Thyroid gland (tissue), 4 donors: ENCODE measurements around the gene NXNL2.

Source experiments
- CTCF ChIP-seq, 6 experiments: fragments of 200-600 bp in 3 of 6; fragments of 450-650 bp in 3 of 6; sonication (generic) in 3 of 6; IDR thresholded peaks; one replicate each; pipeline ENCODE4 v1.5.1; 2016 to 2019; ENCODE audit warnings: antibody characterized with exemption in 6 of 6, mild to moderate bottlenecking in 2 of 6, inconsistent platforms in 1 of 6, moderate library complexity in 1 of 6
- POLR2A ChIP-seq, 2 donors: fragments of 450-650 bp; IDR thresholded peaks; one replicate each; pipeline ENCODE4 v1.6.1; 2017; ENCODE audit warnings: antibody characterized with exemption in 2 of 2, mild to moderate bottlenecking in 2 of 2, moderate library complexity in 1 of 2

- TF ChIP-seq CTCF (IDR thresholded peaks at IDR 0.05) (no peak), POLR2A (IDR thresholded peaks at IDR 0.05) (no peak)
Observed at GRCh38 chr9:88511906-88512305, 23.1 kb upstream of the NXNL2 start.
